Spleen (tissue), 7 donors: Measurements from ENCODE around the gene TARP.
A peak's percentile ranks its signal among the peaks of the same experiment; 100 is the strongest.

Source experiments
- CTCF ChIP-seq, 11 experiments: fragments of 200-600 bp in 7 of 11; fragments of 450-650 bp in 4 of 11; sonication (generic) in 4 of 11; IDR thresholded peaks in 8 of 11; conservative IDR thresholded peaks in 3 of 11; 1 replicate in 7 of 11; 2 replicates in 4 of 11; pipeline versions ENCODE4 v1.4.0 to v1.8.0; 2016 to 2021; ENCODE audit warnings: antibody characterized with exemption in 11 of 11, inconsistent platforms in 4 of 11, mild to moderate bottlenecking in 1 of 11
- POLR2A ChIP-seq, 3 donors: fragments of 450-650 bp; IDR thresholded peaks; one replicate each; pipeline ENCODE4 v1.5.1; 2017; ENCODE audit warnings: antibody characterized with exemption in 3 of 3, mild to moderate bottlenecking in 1 of 3
- POLR2AphosphoS5 ChIP-seq, 3 donors: sonication (generic); formaldehyde crosslinking; IDR thresholded peaks; one replicate each; pipeline ENCODE4 v1.5.1; 2017; ENCODE audit warnings: antibody characterized with exemption in 3 of 3
- donor health status: DM: no; HTN: no; CAD: no; lungs with moderate emphysema.
- donor health status: DM: no; HTN: no; CAD: no.
- donor health status: DM: no; HTN: no; CAD: no.

- no peak for TF ChIP-seq POLR2A (IDR thresholded peaks at IDR 0.05)
- TF ChIP-seq CTCF (IDR thresholded peaks at IDR 0.05 in 8 of 11, conservative IDR thresholded peaks at IDR 0.05 in 3 of 11), result no peak
- peak in 1 of 3 donors; percentile 21 for TF ChIP-seq POLR2AphosphoS5 (IDR thresholded peaks at IDR 0.05)
Measured at GRCh38 chr7:38242814-38243213, 30.6 kb downstream of the TARP start.
